ENCODE results near the gene MRPL27.

MRPL27 gene

GRCh38 chr17:50422738-50423137 is 49.8 kb upstream of the MRPL27 start:
- TF ChIP-seq ZNF600 (tag by site-specific recombination; IDR thresholded peaks at IDR 0.05) (no peak), ZNF175 (tag by site-specific recombination; IDR thresholded peaks at IDR 0.05) (no peak), YY1 (tag by site-specific recombination; IDR thresholded peaks at IDR 0.05) (no peak), ZNF202 (tag by site-specific recombination; IDR thresholded peaks at IDR 0.05; ENCODE audit: borderline replicate concordance) (no peak), PBX3 (CRISPR knock-in tag; IDR thresholded peaks at IDR 0.05) (no peak), HOXA7 (CRISPR knock-in tag; IDR thresholded peaks at IDR 0.05; ENCODE audit: borderline replicate concordance) (no peak), ZNF776 (tag by site-specific recombination; IDR thresholded peaks at IDR 0.05; ENCODE audit: borderline replicate concordance) (no peak), ZNF654 (tag by site-specific recombination; IDR thresholded peaks at IDR 0.05; ENCODE audit: low read depth) (no peak), GLIS1 (tag by site-specific recombination; IDR thresholded peaks at IDR 0.05) (no peak), ZSCAN4 (tag by site-specific recombination; IDR thresholded peaks at IDR 0.05) (no peak), ZNF621 (tag by site-specific recombination; IDR thresholded peaks at IDR 0.05) (no peak), ZNF366 (tag by site-specific recombination; conservative IDR thresholded peaks at IDR 0.05) (no peak), ZNF707 (tag by site-specific recombination; IDR thresholded peaks at IDR 0.05) (no peak), ZNF544 (tag by site-specific recombination; IDR thresholded peaks at IDR 0.05) (no peak), ZNF248 (tag by site-specific recombination; IDR thresholded peaks at IDR 0.05) (no peak)
- TF ChIP-seq, protein P1, sequence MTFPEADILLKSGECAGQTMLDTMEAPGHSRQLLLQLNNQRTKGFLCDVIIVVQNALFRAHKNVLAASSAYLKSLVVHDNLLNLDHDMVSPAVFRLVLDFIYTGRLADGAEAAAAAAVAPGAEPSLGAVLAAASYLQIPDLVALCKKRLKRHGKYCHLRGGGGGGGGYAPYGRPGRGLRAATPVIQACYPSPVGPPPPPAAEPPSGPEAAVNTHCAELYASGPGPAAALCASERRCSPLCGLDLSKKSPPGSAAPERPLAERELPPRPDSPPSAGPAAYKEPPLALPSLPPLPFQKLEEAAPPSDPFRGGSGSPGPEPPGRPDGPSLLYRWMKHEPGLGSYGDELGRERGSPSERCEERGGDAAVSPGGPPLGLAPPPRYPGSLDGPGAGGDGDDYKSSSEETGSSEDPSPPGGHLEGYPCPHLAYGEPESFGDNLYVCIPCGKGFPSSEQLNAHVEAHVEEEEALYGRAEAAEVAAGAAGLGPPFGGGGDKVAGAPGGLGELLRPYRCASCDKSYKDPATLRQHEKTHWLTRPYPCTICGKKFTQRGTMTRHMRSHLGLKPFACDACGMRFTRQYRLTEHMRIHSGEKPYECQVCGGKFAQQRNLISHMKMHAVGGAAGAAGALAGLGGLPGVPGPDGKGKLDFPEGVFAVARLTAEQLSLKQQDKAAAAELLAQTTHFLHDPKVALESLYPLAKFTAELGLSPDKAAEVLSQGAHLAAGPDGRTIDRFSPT (tag by site-specific recombination; IDR thresholded peaks at IDR 0.05), result no peak
- TF ChIP-seq, protein P2, sequence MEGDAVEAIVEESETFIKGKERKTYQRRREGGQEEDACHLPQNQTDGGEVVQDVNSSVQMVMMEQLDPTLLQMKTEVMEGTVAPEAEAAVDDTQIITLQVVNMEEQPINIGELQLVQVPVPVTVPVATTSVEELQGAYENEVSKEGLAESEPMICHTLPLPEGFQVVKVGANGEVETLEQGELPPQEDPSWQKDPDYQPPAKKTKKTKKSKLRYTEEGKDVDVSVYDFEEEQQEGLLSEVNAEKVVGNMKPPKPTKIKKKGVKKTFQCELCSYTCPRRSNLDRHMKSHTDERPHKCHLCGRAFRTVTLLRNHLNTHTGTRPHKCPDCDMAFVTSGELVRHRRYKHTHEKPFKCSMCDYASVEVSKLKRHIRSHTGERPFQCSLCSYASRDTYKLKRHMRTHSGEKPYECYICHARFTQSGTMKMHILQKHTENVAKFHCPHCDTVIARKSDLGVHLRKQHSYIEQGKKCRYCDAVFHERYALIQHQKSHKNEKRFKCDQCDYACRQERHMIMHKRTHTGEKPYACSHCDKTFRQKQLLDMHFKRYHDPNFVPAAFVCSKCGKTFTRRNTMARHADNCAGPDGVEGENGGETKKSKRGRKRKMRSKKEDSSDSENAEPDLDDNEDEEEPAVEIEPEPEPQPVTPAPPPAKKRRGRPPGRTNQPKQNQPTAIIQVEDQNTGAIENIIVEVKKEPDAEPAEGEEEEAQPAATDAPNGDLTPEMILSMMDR (tag by site-specific recombination; IDR thresholded peaks at IDR 0.05), result no peak
- peaks cover 10% of the 10 kb centered on the region; the same call in 1 of the 2 replicates for H3K4me1 ChIP-seq (ENCODE audit: control insufficient read depth, insufficient read depth, low read length)
- ChIA-PET POLR2A (no interaction called here), CTCF (interaction anchor here (3.1 kb wide), 1 partner anchor 26 kb away, joined by 24 read pairs; the partner anchor contains the start of gene LRRC59)
- no peaks in the 10 kb centered on the region for H3K36me3 ChIP-seq (ENCODE audit: control insufficient read depth in 2 of 2, insufficient read depth in 1 of 2, low read length in 2 of 2)
- H3K4me3 ChIP-seq (ENCODE audit: low read depth, low read length), result no peak overlapping the region
- no peak overlapping the region for H3K27ac ChIP-seq (ENCODE audit: extremely low read depth, low read depth, low read length)
- no peaks in the 10 kb centered on the region for H3K9me3 ChIP-seq (ENCODE audit: control insufficient read depth, insufficient read depth, low read depth, low read length)

DNA sequence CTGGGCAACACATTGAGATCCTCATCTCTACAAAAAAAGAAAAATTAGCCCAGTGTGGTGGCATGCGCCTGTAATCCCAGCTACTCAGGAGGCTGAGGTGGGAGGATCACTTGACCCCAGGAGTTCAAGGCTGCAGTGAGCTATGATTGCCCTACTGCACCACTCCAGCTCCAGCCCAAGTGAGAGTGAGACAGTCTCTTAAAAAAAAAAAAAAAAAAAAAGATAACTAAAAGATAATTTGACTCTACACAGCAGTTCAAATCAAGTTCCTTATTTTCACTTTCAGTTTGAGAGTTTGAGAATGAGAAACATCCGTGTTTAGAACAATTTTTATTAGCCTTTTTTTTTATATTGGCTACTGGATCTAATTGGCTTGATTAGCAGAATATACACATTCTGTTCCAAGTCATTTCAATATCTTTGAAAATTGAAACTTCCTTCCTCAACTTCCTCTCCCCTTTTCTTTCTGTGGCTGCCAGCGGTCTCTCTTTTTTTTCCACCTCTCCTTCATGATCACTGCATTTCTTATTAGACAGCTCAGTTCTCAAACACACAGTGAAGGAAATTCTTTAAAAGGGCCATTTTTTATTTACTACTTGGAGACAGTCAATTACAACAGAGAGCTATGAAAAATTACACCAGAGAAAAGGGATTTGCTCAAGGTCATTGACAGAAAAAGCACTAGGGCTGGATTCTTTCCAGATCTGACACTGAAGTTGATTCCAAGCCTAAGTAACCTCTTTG is 48.5 kb upstream of the MRPL27 start:
- no peak overlapping the region for H3K27ac ChIP-seq (ENCODE audit: extremely low read depth, low read depth, low read length)
- CTCF ChIA-PET, result interaction anchor here (0.6 to 3.1 kb wide), 3 partner anchors 24 to 295 kb away, joined by 3 to 24 read pairs (median 3); partner anchors contain the start of gene LRRC59
- H3K4me3 ChIP-seq (ENCODE audit: low read depth, low read length), result no peak overlapping the region
- POLR2A ChIA-PET, result interaction anchor here (0.5 to 1.2 kb wide), 3 partner anchors 20 to 580 kb away, joined by 3 to 5 read pairs (median 4); no protein-coding TSS in a partner anchor
- no peaks in the 10 kb centered on the region for H3K36me3 ChIP-seq (ENCODE audit: control insufficient read depth in 2 of 2, insufficient read depth in 1 of 2, low read length in 2 of 2)
- H3K9me3 ChIP-seq (ENCODE audit: control insufficient read depth, insufficient read depth, low read depth, low read length), result no peaks in the 10 kb centered on the region
- H3K4me1 ChIP-seq (ENCODE audit: control insufficient read depth, insufficient read depth, low read length), result 0 out of 2 replicates have a peak, but pooled peaks cover 3% of the 10 kb centered on the region
- TF ChIP-seq, protein P3, sequence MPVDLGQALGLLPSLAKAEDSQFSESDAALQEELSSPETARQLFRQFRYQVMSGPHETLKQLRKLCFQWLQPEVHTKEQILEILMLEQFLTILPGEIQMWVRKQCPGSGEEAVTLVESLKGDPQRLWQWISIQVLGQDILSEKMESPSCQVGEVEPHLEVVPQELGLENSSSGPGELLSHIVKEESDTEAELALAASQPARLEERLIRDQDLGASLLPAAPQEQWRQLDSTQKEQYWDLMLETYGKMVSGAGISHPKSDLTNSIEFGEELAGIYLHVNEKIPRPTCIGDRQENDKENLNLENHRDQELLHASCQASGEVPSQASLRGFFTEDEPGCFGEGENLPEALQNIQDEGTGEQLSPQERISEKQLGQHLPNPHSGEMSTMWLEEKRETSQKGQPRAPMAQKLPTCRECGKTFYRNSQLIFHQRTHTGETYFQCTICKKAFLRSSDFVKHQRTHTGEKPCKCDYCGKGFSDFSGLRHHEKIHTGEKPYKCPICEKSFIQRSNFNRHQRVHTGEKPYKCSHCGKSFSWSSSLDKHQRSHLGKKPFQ (tag by site-specific recombination; IDR thresholded peaks at IDR 0.05), result no peak
- TF ChIP-seq ZBTB11 (tag by site-specific recombination; conservative IDR thresholded peaks at IDR 0.05; ENCODE audit: low read depth) (no peak), ZNF184 (tag by site-specific recombination; IDR thresholded peaks at IDR 0.05) (no peak), ZNF791 (tag by site-specific recombination; IDR thresholded peaks at IDR 0.05) (no peak)
- TF ChIP-seq, protein P4, sequence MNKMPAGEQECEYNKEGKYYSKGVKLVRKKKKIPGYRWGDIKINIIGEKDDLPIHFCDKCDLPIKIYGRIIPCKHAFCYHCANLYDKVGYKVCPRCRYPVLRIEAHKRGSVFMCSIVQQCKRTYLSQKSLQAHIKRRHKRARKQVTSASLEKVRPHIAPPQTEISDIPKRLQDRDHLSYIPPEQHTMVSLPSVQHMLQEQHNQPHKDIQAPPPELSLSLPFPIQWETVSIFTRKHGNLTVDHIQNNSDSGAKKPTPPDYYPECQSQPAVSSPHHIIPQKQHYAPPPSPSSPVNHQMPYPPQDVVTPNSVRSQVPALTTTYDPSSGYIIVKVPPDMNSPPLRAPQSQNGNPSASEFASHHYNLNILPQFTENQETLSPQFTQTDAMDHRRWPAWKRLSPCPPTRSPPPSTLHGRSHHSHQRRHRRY (tag by site-specific recombination; IDR thresholded peaks at IDR 0.05), result no peak
